K562 (cell line): ENCODE data around the gene TGOLN2. TPM values are rescaled to one million over a fixed set of nuclear protein-coding genes. Genes with fewer than 3 reads are reported as not detected.

ENCODE experiments used
- ATF1 ChIP-seq, 2 experiments: fragments of 450-650 bp in 1 of 2; IDR thresholded peaks; 2 replicates each; pipeline ENCODE4 v1.6.1; 2016; ENCODE audit warnings: missing compliant biosample characterization in 1 of 2, missing genetic modification characterization in 1 of 2
- CBX1 ChIP-seq: sonication (generic); IDR thresholded peaks from 2 replicates; pipeline ENCODE4 v1.6.1; 2016; ENCODE audit warnings: antibody characterized with exemption, low read depth, mild to moderate bottlenecking
- ERF ChIP-seq: fragments of 450-650 bp; formaldehyde crosslinking; IDR thresholded peaks from 2 replicates; pipeline ENCODE4 v1.4.0; 2020; ENCODE audit warnings: mild to moderate bottlenecking, mixed read lengths
- ETV1 ChIP-seq: fragments of 450-650 bp; conservative IDR thresholded peaks from 2 replicates; pipeline ENCODE4 v1.6.1; 2016; ENCODE audit warnings: missing genetic modification characterization, control low read depth, low read depth, missing compliant biosample characterization
- GTF2F1 ChIP-seq: IDR thresholded peaks from 2 replicates; pipeline ENCODE4 v1.6.1; 2011; ENCODE audit warnings: low read depth, low read length, improper control_type of control experiment
- MAFF ChIP-seq: IDR thresholded peaks from 2 replicates; pipeline ENCODE4 v1.6.1; 2012; ENCODE audit warnings: low read length, improper control_type of control experiment
- MTA1 ChIP-seq: fragments of 450-650 bp; IDR thresholded peaks from 2 replicates; pipeline ENCODE4 v1.6.1; 2017; ENCODE audit warnings: borderline replicate concordance
- PREB ChIP-seq: sonication (generic); formaldehyde crosslinking; IDR thresholded peaks from 2 replicates; pipeline ENCODE4 v1.8.1; 2023; ENCODE audit warnings: mild to moderate bottlenecking, missing genetic modification reagents
- SMAD4 ChIP-seq: fragments of 250-450 bp; sonication (Bioruptor Pico); conservative IDR thresholded peaks from 2 replicates; pipeline ENCODE4 v1.8.0; 2021; ENCODE audit warnings: inconsistent platforms, mild to moderate bottlenecking, moderate library complexity
- SP1 ChIP-seq: sonication (generic); formaldehyde crosslinking; IDR thresholded peaks from 2 replicates; pipeline ENCODE4 v1.8.1; 2022; ENCODE audit warnings: mild to moderate bottlenecking, missing genetic modification reagents
- TBP ChIP-seq: optimal IDR thresholded peaks from 2 replicates; pipeline ENCODE3; 2011; ENCODE audit warnings: low read depth, low read length, improper control_type of control experiment
- TOE1 ChIP-seq, 2 experiments: fragments of 450-650 bp in 1 of 2; sonication (generic) in 1 of 2; formaldehyde crosslinking in 1 of 2; IDR thresholded peaks; 2 replicates each; pipeline versions ENCODE4 v1.7.1 to v1.8.0; 2016 to 2022; ENCODE audit warnings: borderline replicate concordance in 2 of 2, mild to moderate bottlenecking in 2 of 2, antibody characterized with exemption in 1 of 2, inconsistent platforms in 1 of 2, low read depth in 1 of 2, missing genetic modification reagents in 1 of 2, moderate library complexity in 1 of 2
- XRCC5 ChIP-seq: fragments of 200-400 bp; formaldehyde crosslinking; IDR thresholded peaks from 2 replicates; pipeline ENCODE4 v1.6.1; 2017; ENCODE audit warnings: low read depth, mild to moderate bottlenecking, low read length
- ZNF143 ChIP-seq: sonication (generic); formaldehyde crosslinking; IDR thresholded peaks from 2 replicates; pipeline ENCODE4 v1.9.0; 2022; ENCODE audit warnings: mild to moderate bottlenecking, missing genetic modification reagents
- ZNF232 ChIP-seq: sonication (generic); formaldehyde crosslinking; IDR thresholded peaks from 2 replicates; pipeline ENCODE4 v1.8.0; 2022; ENCODE audit warnings: mild to moderate bottlenecking, missing genetic modification reagents
- polyA plus RNA-seq, 8 experiments: library from polyadenylated mRNA; depleted of rRNA in 4 of 8; stranded (reverse) in 5 of 8; unstranded in 3 of 8; fragments of >200 nt; fragmentation: Nextera tagmentation in 2 of 8; fragmentation: Illumina TruSeq in 1 of 8; extraction: Ambion mirVana in 2 of 8; extraction: Trizol in 1 of 8; gene quantifications; 2 replicates each; pipeline versions ENCODE4 v1.2.1 to v1.2.3, GENCODE V29; 2011 to 2014; ENCODE audit warnings: inconsistent platforms in 1 of 8, missing spikeins in 1 of 8
- total RNA-seq, 7 experiments: library from RNA; depleted of rRNA in 6 of 7; stranded (reverse); fragments of >200 nt in 6 of 7; fragmentation: Illumina TruSeq in 2 of 7; extraction: Trizol in 2 of 7; gene quantifications; 2 replicates each; pipeline versions ENCODE4 v1.2.1 to v1.2.3, GENCODE V29; 2011 to 2021; ENCODE audit warnings: low replicate concordance in 1 of 7
- TF ChIP-seq, protein P1 (sequence below): sonication (generic); formaldehyde crosslinking; IDR thresholded peaks from 2 replicates; pipeline ENCODE4 v1.8.0; 2022; ENCODE audit warnings: missing genetic modification reagents, mild to moderate bottlenecking, moderate library complexity, borderline replicate concordance
- TF ChIP-seq, protein P2 (sequence below): fragments of 450-650 bp; IDR thresholded peaks from 2 replicates; pipeline ENCODE4 v1.6.1; 2016; ENCODE audit warnings: low read depth

Gene TGOLN2
- total and polyA plus RNA-seq, 9 of the 15 experiments (the other 6 are each of a cell fraction or from before 2014, with no cell fraction given): 13.0 to 66.5 (median 35.9) TPM

DNA sequence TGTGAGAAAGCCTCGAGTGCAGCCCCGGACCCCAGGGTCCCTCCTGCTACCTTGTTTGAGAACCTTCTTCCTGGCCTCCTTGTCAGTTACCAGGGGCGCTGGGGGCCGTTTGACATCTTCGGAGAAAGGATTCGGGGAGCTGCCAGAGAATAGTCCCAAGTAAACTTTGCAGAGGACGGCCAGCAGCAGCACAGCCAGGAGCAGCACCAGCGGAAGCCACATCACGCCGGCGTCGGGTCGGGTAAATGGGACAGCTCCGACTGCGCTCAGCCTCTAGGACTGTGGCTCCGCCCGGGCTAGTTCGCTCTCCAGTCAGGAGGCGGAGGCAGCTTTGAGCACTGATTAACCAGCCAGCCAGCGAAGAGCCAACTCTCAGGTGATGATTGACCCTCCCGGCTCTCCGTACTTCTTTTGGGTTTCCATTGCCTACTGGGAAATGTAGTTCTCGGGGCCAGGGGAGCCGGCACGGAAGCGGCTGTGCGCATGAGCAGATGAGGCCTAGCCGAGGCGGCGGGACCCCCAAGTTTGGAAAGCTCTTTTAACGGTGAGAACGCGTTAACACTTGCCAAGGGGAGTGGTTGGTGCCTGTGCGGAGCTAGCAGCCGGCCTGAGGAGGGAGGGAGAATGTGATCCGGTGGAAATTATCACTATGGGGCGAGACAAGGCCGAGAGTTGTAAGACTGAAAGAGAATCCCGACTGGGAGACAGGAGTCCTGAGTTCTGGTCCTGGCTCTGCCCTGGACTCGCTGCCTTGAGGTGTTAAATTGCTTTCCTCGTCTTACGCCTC is 26.7 kb upstream of the TGOLN2 start, which contains the start of the genes ELMOD3 and RETSAT (continued):
- TF ChIP-seq XRCC5 (0 out of 2 replicates have a peak, but pooled peaks have one; percentile 18), TOE1 (IDR thresholded peaks at IDR 0.05; ENCODE audit: borderline replicate concordance) (peak; percentile 89), TOE1 (CRISPR knock-in tag; IDR thresholded peaks at IDR 0.05; ENCODE audit: borderline replicate concordance, low read depth) (no peak), SP1 (CRISPR knock-in tag) (peak; percentile 75; the same call in 1 of the 2 replicates), TBP (peak; percentile 98), PREB (CRISPR knock-in tag) (peak; percentile 35; the same call in 1 of the 2 replicates), MTA1 (0 out of 2 replicates have a peak, but pooled peaks have one; percentile 7), ZNF232 (0 out of 2 replicates have a peak, but pooled peaks have one; percentile 22), CBX1 (peak; percentile 52; the same call in 1 of the 2 replicates), ETV1 (tag) (peak; percentile 71), ERF (CRISPR knock-in tag) (peak; percentile 16; the same call in 1 of the 2 replicates), MAFF (no peak), GTF2F1 (peak; percentile 69; the same call in 1 of the 2 replicates), SMAD4 (CRISPR knock-in tag) (peak; percentile 42), ZNF143 (peak; percentile 96), ATF1 (CRISPR knock-in tag; IDR thresholded peaks at IDR 0.05) (no peak), ATF1 (tag; IDR thresholded peaks at IDR 0.05) (peak; percentile 64)
- TF ChIP-seq, protein P1, sequence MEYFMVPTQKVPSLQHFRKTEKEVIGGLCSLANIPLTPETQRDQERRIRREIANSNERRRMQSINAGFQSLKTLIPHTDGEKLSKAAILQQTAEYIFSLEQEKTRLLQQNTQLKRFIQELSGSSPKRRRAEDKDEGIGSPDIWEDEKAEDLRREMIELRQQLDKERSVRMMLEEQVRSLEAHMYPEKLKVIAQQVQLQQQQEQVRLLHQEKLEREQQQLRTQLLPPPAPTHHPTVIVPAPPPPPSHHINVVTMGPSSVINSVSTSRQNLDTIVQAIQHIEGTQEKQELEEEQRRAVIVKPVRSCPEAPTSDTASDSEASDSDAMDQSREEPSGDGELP: peak; percentile 94
- TF ChIP-seq, protein P2, sequence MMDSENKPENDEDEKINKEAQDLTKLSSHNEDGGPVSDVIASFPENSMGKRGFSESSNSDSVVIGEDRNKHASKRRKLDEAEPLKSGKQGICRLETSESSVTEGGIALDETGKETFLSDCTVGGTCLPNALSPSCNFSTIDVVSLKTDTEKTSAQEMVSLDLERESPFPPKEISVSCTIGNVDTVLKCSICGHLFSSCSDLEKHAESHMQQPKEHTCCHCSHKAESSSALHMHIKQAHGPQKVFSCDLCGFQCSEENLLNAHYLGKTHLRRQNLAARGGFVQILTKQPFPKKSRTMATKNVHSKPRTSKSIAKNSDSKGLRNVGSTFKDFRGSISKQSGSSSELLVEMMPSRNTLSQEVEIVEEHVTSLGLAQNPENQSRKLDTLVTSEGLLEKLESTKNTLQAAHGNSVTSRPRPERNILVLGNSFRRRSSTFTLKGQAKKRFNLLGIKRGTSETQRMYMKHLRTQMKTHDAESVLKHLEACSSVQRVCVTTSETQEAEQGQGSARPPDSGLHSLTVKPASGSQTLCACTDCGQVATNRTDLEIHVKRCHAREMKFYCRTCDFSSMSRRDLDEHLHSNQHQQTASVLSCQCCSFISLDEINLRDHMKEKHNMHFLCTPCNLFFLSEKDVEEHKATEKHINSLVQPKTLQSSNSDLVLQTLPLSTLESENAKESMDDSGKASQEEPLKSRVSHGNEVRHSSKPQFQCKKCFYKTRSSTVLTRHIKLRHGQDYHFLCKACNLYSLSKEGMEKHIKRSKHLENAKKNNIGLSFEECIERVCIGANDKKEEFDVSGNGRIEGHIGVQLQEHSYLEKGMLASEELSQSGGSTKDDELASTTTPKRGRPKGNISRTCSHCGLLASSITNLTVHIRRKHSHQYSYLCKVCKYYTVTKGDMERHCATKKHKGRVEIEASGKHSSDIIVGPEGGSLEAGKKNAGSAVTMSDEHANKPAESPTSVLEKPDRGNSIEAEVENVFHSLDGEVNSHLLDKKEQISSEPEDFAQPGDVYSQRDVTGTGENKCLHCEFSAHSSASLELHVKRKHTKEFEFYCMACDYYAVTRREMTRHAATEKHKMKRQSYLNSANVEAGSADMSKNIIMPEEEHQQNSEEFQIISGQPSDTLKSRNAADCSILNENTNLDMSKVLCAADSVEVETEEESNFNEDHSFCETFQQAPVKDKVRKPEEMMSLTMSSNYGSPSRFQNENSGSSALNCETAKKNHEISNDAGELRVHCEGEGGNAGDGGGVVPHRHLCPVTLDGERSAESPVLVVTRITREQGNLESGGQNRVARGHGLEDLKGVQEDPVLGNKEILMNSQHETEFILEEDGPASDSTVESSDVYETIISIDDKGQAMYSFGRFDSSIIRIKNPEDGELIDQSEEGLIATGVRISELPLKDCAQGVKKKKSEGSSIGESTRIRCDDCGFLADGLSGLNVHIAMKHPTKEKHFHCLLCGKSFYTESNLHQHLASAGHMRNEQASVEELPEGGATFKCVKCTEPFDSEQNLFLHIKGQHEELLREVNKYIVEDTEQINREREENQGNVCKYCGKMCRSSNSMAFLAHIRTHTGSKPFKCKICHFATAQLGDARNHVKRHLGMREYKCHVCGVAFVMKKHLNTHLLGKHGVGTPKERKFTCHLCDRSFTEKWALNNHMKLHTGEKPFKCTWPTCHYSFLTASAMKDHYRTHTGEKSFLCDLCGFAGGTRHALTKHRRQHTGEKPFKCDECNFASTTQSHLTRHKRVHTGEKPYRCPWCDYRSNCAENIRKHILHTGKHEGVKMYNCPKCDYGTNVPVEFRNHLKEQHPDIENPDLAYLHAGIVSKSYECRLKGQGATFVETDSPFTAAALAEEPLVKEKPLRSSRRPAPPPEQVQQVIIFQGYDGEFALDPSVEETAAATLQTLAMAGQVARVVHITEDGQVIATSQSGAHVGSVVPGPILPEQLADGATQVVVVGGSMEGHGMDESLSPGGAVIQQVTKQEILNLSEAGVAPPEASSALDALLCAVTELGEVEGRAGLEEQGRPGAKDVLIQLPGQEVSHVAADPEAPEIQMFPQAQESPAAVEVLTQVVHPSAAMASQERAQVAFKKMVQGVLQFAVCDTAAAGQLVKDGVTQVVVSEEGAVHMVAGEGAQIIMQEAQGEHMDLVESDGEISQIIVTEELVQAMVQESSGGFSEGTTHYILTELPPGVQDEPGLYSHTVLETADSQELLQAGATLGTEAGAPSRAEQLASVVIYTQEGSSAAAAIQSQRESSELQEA: peak; percentile 100
